ENCODE results near the gene C3orf20.

Gene C3orf20

GRCh38 chr3:14789221-14789620, 114.3 kb downstream of the C3orf20 start:
- Histone ChIP-seq H3K9me3 (no peaks in the 10 kb centered on the region), H3K36me3 (no peaks in the 10 kb centered on the region), H3K4me1 (ENCODE audit: control insufficient read depth in 1 of 2, insufficient read depth in 1 of 2, low read depth in 1 of 2, low read length in 1 of 2) (no peaks in the 10 kb centered on the region), H3K27ac (no peak overlapping the region), H3K27me3 (peaks cover 25% of the 10 kb centered on the region), H3K4me3 (ENCODE audit: low read depth in 1 of 2, low read length in 1 of 2) (no peak overlapping the region)
- TF ChIP-seq, protein P1, sequence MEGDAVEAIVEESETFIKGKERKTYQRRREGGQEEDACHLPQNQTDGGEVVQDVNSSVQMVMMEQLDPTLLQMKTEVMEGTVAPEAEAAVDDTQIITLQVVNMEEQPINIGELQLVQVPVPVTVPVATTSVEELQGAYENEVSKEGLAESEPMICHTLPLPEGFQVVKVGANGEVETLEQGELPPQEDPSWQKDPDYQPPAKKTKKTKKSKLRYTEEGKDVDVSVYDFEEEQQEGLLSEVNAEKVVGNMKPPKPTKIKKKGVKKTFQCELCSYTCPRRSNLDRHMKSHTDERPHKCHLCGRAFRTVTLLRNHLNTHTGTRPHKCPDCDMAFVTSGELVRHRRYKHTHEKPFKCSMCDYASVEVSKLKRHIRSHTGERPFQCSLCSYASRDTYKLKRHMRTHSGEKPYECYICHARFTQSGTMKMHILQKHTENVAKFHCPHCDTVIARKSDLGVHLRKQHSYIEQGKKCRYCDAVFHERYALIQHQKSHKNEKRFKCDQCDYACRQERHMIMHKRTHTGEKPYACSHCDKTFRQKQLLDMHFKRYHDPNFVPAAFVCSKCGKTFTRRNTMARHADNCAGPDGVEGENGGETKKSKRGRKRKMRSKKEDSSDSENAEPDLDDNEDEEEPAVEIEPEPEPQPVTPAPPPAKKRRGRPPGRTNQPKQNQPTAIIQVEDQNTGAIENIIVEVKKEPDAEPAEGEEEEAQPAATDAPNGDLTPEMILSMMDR (IDR thresholded peaks at IDR 0.05), result no peak

- Histone ChIP-seq H3K27ac (no peak overlapping the region), H3K4me3 (ENCODE audit: low read depth in 1 of 2, low read length in 1 of 2) (no peak overlapping the region), H3K36me3 (no peaks in the 10 kb centered on the region), H3K9me3 (no peaks in the 10 kb centered on the region), H3K27me3 (peaks cover 30% of the 10 kb centered on the region), H3K4me1 (ENCODE audit: control insufficient read depth in 1 of 2, insufficient read depth in 1 of 2, low read depth in 1 of 2, low read length in 1 of 2) (no peaks in the 10 kb centered on the region)
- TF ChIP-seq, protein P1 (IDR thresholded peaks at IDR 0.05), result no peak
Measured at GRCh38 chr3:14789640-14790285, 114.8 kb downstream of the C3orf20 start.

DNA sequence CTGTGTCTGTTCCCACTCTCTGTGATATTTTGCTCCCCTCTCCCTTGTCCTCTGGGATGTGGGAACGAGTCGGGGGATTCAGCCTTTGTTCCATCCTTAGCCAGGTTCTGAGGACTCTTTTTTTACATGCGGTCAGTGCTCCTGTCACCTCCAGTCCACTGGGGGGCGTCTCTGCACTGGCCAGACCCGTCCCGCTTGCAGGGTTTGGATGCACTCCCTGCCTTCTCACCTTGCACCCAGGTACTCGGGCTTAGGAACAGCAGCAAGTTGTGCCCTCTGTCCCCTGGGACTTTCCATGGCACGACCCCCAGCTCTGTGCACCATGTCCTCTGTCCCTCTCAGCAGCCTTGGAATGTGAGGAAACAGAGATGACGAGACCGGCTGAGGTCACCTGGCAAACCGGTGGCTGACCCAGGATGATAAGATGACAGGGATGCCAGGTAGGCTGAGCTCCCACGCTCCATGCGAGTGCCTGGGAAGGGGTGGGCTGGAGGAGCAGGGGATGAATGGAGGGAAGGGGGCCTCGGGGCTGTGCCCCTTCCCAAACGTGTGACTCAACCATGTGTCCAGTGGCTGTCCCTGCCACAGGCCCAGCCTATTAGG, 116.5 kb downstream of the C3orf20 start:
- H3K4me1 ChIP-seq (ENCODE audit: control insufficient read depth in 1 of 2, insufficient read depth in 1 of 2, low read depth in 1 of 2, low read length in 1 of 2), result no peaks in the 10 kb centered on the region
- TF ChIP-seq, protein P1 (IDR thresholded peaks at IDR 0.05), result no peak
- H3K36me3 ChIP-seq, result no peaks in the 10 kb centered on the region
- no peaks in the 10 kb centered on the region for H3K9me3 ChIP-seq
- H3K27ac ChIP-seq, result no peak overlapping the region
- no peak overlapping the region for H3K4me3 ChIP-seq (ENCODE audit: low read depth in 1 of 2, low read length in 1 of 2)
- peaks cover 35% of the 10 kb centered on the region for H3K27me3 ChIP-seq

DNA sequence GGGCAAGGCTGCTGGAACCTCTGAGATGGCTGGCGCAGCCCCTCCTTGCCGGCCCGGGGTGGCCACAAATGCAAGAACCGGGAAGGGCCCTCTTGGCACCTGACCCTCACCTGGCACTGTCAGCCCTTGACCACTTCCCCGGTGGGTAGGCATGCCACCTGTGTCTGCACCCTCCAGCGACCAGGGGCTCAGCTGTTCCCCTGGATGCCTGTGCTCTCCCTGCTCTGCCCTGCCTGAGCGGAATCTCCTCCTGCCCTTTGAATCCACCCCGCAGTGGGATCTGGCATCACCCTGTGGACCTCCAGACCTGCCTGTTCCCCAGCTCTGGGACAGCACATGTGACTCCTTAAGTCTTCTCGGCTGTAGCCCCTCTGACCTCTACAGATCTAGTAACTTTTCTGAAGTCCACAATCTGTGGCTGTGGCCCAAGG, 117.8 kb downstream of the C3orf20 start:
- H3K4me1 ChIP-seq (ENCODE audit: control insufficient read depth in 1 of 2, insufficient read depth in 1 of 2, low read depth in 1 of 2, low read length in 1 of 2), result no peaks in the 10 kb centered on the region
- peaks cover 35% of the 10 kb centered on the region for H3K27me3 ChIP-seq
- no peak overlapping the region for H3K4me3 ChIP-seq (ENCODE audit: low read depth in 1 of 2, low read length in 1 of 2)
- TF ChIP-seq, protein P1 (IDR thresholded peaks at IDR 0.05), result no peak
- H3K36me3 ChIP-seq, result no peaks in the 10 kb centered on the region
- no peaks in the 10 kb centered on the region for H3K9me3 ChIP-seq
- H3K27ac ChIP-seq, result no peak overlapping the region

DNA sequence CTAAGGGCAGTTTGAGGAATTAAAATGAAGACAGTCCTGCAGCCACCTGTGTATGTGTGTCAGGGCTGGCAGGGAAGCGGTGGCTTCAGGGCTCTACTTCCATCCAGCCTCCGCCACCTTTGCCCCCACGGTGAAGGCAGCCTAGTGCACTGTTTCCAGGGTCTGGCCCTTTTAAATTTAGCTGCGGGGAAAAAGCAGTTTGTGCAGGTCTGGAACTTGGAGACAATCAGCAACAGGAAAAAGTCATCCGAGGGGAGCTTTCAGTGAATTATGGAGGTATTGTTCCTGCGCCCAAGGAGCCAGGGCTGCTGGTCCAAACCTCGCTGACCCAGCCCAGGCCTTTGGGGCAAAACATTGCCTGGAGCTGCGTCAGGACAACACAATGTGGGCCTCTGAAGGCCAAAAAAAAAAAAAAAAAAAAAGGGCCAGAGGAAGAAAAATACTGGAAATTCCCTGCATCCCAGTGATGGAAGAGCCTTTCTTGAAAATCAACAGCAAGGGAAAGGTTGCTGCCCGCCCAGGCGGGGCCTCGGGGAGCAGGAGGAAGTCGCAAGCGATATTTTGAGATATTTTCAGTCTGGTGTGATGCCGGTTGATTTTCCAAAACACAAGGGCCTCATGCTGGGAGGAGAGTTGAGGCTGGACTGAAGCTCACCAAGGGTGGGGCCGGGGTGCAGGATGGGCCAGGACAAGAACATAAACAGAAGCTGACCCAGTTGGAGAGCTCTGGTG, 118.4 kb downstream of the C3orf20 start:
- Histone ChIP-seq H3K4me1 (ENCODE audit: control insufficient read depth in 1 of 2, insufficient read depth in 1 of 2, low read depth in 1 of 2, low read length in 1 of 2) (no peaks in the 10 kb centered on the region), H3K27ac (no peak overlapping the region), H3K27me3 (peaks cover 34% of the 10 kb centered on the region), H3K36me3 (no peaks in the 10 kb centered on the region), H3K9me3 (no peaks in the 10 kb centered on the region), H3K4me3 (ENCODE audit: low read depth in 1 of 2, low read length in 1 of 2) (no peak overlapping the region)
- TF ChIP-seq, protein P1 (IDR thresholded peaks at IDR 0.05), result no peak
